ENCODE measurements around the gene KANK3.
"Not testable (repeated sequence)": the region's sequence is repeated elsewhere in the genome, so short reads cannot be mapped to it uniquely, and the experiment has no call there.

Gene KANK3

DNA sequence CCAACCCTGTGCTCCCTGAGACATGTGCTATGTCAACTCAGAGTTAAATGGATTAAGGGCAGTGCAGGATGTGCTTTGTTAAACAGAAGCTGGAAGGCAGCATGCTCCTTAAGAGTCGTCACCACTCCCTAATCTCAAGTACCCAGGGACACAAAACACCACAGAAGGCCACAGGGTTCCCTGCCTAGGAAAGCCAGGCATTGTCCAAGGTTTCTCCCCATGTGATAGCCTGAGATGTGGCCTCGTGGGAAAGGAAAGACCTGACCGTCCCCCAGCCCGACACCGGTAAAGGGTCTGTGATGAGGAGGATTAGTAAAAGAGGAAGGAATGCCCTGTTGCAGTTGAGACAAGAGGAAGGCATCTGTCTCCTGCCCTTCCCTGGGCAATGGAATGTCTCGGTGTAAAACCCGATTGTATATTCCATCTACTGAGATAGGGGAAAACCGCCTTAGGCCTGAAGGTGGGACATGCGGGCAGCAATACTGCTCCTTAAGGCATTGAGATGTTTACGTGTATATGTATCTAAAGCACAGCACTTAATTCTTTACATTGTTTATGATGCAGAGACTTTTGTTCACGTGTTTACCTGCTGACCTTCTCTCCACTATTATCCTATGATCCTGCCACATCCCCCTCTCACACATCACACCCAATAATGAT lies 28.0 kb downstream of the KANK3 start:
- not testable (repeated sequence) for DNase-seq

DNA sequence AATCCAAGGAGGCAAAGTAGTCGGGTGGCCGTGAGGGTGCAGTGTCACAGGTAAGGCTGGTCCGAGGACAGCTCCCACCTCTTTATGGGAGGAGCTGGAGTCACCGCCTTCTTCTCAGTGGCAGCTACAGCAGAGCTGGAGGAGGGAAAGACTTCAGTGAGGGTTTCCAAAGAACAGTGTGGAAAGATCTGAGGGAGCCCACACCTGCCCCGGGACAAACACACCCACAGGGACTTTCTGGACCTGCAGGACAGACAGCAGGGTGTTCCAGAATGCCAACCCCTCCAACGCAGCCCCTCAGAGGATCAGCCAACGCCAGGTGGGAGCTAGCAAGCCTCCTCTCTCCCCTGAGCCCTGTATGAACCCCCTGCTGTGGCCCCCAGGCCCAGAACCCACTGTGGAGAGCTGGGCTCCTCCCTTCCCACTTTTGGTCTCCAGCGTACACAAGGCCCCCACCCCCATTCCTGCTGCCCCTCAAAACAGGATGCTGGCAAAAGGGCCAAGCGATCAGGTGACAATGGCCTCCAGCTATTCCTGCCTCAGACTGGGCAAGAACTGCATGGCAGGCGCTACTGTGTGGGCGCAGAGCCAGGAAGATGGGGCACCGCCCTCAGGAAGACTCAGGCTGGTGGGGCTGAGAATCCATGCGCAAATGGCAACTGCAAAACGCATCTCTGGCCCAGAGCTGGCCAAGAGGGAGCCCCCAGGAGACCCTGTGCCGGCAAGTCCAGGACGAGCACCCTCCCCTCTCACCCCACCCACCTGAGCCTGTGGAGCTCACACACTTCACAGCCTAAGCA lies 31.4 kb downstream of the KANK3 start:
- DNase-seq: no peak

GRCh38 chr19:8310342-8311055 lies 32.6 kb downstream of the KANK3 start:
- no peak for DNase-seq

GRCh38 chr19:8308891-8309291 lies 34.2 kb downstream of the KANK3 start:
- DNase-seq: no peak

- DNase-seq: peak; percentile 83
Measured at GRCh38 chr19:8307965-8308866, 34.8 kb downstream of the KANK3 start, which contains the start of gene CD320. Gene CD320, minus strand, starts transcription at chr19:8308358. Its CDS starts 68 bp downstream, at chr19:8308290.

GRCh38 chr19:8307400-8307964 lies 35.6 kb downstream of the KANK3 start:
- no peak for DNase-seq

GRCh38 chr19:8306235-8307054 lies 36.6 kb downstream of the KANK3 start:
- no peak for DNase-seq

DNA sequence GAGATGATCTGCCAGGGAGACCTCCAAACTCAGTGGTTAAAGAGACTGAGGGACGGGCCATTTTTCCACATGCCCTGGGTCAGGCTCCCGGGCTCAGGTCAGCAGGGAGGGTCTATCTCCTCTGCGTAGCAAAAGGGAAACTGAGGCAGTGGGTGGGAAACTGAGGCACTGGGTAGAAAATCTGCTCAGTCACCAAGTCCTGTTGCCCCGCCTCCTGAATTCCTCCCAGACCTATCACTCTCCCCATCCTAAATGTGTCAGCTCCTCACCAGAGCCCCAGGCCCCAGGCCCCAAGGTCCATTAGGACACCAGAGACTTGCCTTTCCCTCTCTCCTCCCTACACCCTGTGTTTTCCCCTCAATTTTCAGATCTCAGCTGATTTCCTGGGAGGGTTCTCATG lies 37.3 kb downstream of the KANK3 start:
- no peak for DNase-seq

DNA sequence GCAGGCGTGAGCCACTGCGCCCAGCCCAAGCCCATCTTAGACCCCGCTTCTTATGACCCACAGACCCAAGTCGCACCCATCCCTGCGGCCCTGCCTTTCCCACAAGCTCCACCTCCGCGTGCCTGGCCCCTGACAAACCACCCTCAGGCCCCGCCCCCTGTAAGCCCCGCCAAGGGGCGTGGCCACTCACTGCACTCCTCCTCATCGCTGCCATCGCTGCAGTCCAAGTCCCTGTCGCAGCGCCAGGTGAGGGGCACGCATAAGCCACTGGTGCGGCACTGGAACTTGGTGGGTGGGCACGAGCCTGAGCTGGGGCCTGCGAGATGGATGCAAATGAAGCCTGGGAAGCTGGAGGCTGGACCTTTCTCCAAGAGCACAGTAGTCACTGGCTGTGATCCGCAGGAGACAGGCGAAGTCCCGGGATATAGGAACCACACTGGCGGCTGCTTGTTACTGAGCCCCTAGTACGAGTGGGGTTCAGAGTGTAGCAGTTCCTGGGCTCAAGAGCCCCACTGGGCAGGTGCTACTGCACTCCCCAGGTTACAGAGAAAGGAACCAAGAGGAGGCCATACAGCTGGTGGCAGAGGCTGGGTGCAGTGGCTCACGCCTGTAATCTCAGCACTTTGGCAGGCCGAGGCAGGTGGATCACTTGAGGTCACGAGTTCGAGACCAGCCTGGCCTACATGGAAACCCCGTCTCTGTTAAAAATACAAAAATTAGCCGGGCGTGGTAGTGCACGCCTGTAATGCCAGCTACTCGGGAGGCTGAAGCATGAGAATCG lies 38.0 kb downstream of the KANK3 start:
- no peak for DNase-seq

DNA sequence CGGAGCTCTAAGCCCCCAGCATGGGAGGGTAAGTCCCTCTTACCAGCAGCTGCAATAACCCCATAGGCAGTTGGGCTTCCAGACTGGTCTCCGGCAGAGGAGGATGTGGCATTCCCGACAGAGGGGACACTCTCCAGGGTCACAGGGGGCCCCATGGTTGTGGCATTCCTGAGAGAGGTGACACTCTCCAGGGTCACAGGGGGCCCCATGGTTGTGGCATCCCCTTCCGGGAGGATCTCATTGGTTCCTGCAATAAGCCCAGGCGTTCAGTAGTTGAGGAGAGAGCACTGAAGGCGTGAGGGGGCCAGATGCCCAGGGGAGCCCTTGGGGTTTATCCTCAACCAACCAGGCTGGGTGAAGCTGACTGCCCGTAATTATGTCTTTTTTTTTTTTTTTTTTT lies 40.3 kb downstream of the KANK3 start:
- no peak for DNase-seq

DNA sequence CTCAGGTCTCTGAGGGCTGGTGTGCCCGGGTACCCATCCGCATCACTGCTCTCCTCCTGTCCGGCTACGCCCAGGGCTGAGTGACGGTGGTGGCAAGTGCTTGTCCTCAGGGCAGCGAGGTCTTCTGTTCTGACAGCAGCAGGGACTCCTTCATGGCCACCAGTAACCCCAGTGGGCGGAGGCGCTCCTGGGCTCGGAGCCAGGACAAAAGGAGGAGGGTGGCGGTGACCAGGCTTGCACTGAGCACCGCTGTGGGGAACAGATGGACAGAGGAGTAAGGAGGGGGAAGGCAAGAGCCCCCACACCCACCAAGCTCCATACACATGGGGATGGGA lies 40.7 kb downstream of the KANK3 start:
- no peak for DNase-seq

DNA sequence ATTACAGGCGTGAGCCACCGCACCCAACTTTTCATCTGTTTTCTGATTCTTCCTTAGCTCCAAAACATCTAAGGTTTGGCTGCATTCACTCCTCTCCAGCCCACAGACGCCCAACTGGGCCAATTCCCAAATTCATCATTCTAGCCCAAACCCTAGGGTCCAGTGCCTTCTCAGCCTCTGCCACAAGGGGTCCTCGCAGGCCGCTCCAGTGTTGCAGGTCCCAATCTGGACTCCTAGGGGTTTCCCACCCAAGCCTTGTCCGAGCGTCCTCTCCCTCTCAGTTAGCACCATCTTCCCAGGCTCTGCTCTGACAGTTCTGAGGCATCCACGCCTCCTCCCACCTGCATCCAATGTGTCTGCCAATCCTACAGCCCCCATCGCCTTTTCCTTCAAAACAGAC lies 51.7 kb downstream of the KANK3 start:
- DNase-seq: not testable (repeated sequence)

- not testable (repeated sequence) for DNase-seq
Measured at GRCh38 chr19:8276508-8276907, 66.6 kb downstream of the KANK3 start.
